ENCODE data around the gene LENG1.
A peak's percentile ranks its signal among the peaks of the same experiment; 100 is the strongest.
"Not testable (repeated sequence)": the region's sequence is repeated elsewhere in the genome, so short reads cannot be mapped to it uniquely, and the experiment has no call there.

LENG1 gene

GRCh38 chr19:54189735-54190502 is 30.4 kb upstream of the LENG1 start:
- peak; percentile 100 for DNase-seq (ENCODE audit: low read depth in 2 of 2)

GRCh38 chr19:54189145-54189734 is 29.7 kb upstream of the LENG1 start, which contains the start of gene MBOAT7:
TSS of gene MBOAT7 (minus strand) at chr19:54189580. CDS start at chr19:54188508, 1,072 bp downstream.
- DNase-seq (ENCODE audit: low read depth in 2 of 2), result no peak

GRCh38 chr19:54188215-54188871 is 28.8 kb upstream of the LENG1 start:
- DNase-seq (ENCODE audit: low read depth in 2 of 2), result peak in 1 of 2 donors; percentile 21

GRCh38 chr19:54186934-54187381 is 27.4 kb upstream of the LENG1 start:
- no peak for DNase-seq (ENCODE audit: low read depth in 2 of 2)

- DNase-seq (ENCODE audit: low read depth in 2 of 2), result no peak
Observed at GRCh38 chr19:54186351-54186750, 26.8 kb upstream of the LENG1 start.

GRCh38 chr19:54183431-54183830 is 23.9 kb upstream of the LENG1 start:
- DNase-seq (ENCODE audit: low read depth in 2 of 2), result no peak

- DNase-seq (ENCODE audit: low read depth in 2 of 2), result not testable (repeated sequence)
Observed at GRCh38 chr19:54181894-54182293, 22.4 kb upstream of the LENG1 start.

- DNase-seq (ENCODE audit: low read depth in 2 of 2), result no peak
Observed at GRCh38 chr19:54180691-54181091, 21.2 kb upstream of the LENG1 start.

- DNase-seq (ENCODE audit: low read depth in 2 of 2), result no peak
Observed at GRCh38 chr19:54179921-54180461, 20.5 kb upstream of the LENG1 start.

- no peak for DNase-seq (ENCODE audit: low read depth in 2 of 2)
Observed at GRCh38 chr19:54179262-54179852, 19.8 kb upstream of the LENG1 start.

GRCh38 chr19:54178581-54179261 is 19.2 kb upstream of the LENG1 start:
- no peak for DNase-seq (ENCODE audit: low read depth in 2 of 2)

- no peak for DNase-seq (ENCODE audit: low read depth in 2 of 2)
Observed at GRCh38 chr19:54173951-54174834, 14.7 kb upstream of the LENG1 start.

- no peak for DNase-seq (ENCODE audit: low read depth in 2 of 2)
Observed at GRCh38 chr19:54173359-54173699, 13.8 kb upstream of the LENG1 start.

GRCh38 chr19:54172471-54173358 is 13.2 kb upstream of the LENG1 start, which contains the start of gene TMC4:
TSS of gene TMC4 (minus strand) at chr19:54173160. CDS start at chr19:54173117, 43 bp downstream.
- no peak for DNase-seq (ENCODE audit: low read depth in 2 of 2)

GRCh38 chr19:54171736-54172431 is 12.4 kb upstream of the LENG1 start:
- DNase-seq (ENCODE audit: low read depth in 2 of 2), result not testable (repeated sequence)

GRCh38 chr19:54169149-54169740 is 9.7 kb upstream of the LENG1 start:
- no peak for DNase-seq (ENCODE audit: low read depth in 2 of 2)

- DNase-seq (ENCODE audit: low read depth in 2 of 2), result peak; percentile 84 to 93
Observed at GRCh38 chr19:54168174-54168917, 8.8 kb upstream of the LENG1 start.

- DNase-seq (ENCODE audit: low read depth in 2 of 2), result no peak
Observed at GRCh38 chr19:54165222-54165621, 5.7 kb upstream of the LENG1 start.
